K562 (cell line): ENCODE data around the gene CELSR3. TPM values are rescaled to one million over a fixed set of nuclear protein-coding genes. Genes with fewer than 3 reads are reported as not detected.
A peak's percentile ranks its signal among the peaks of the same experiment; 100 is the strongest.

ENCODE experiments used
- ATAC-seq: fragments of 200-7000 bp; cut with Tn5 transposase; 3 replicates; pipeline ENCODE4 v1.9.1; 2020; ENCODE audit warnings: moderate library complexity
- BruUV-seq: library from RNA; stranded (reverse); fragments of 400-500 nt; replicated peaks from 2 replicates; lab custom pipeline; 2021; lab: Mats Ljungman, UMichigan
- CTCF ChIA-PET: fragments of 300-600 bp; formaldehyde crosslinking; extraction: SDS; loops from one replicate; lab custom pipeline; 2021; ENCODE audit warnings: low intra/inter-chr PET ratio; lab: Yijun Ruan, JAX
- POLR2A ChIA-PET: fragments of 300-600, 350-650 bp; sonication (Branson Sonifier 250); formaldehyde crosslinking; extraction: SDS; loops from one replicate; lab custom pipeline; 2021; ENCODE audit warnings: antibody characterized with exemption, inconsistent platforms; lab: Yijun Ruan, JAX
- DNase-seq, 4 experiments: peaks; one replicate each; pipeline versions ENCODE4 v3.0.0 to v3.0.0-alpha.2; 2011 to 2018; ENCODE audit warnings: low spot score in 3 of 4, mixed read lengths in 3 of 4; ENCODE audit errors: extremely low read depth in 1 of 4
- FAIRE-seq: peaks from 2 replicates; lab custom pipeline; 2011; peaks lifted over from hg19 to GRCh38; lab: Jason Lieb, UNC
- H2AFZ ChIP-seq: 2 replicates; pipeline ENCODE4 v1.6.0; 2011; ENCODE audit warnings: low read depth, low read length, control low read depth, inconsistent platforms
- H3K27ac ChIP-seq: fragments of 200-600 bp; 3 replicates; pipeline ENCODE4 v1.8.0; 2011; ENCODE audit warnings: low read depth, mild to moderate bottlenecking, control low read depth, inconsistent platforms, low read length, moderate library complexity, mixed read lengths; ENCODE audit errors: extremely low read depth
- H3K27me3 ChIP-seq, 2 experiments: fragments of 300-600 bp in 1 of 2; 2 replicates in 1 of 2; 3 replicates in 1 of 2; pipeline versions ENCODE4 v1.6.0 to v1.8.0; 2011; ENCODE audit warnings: inconsistent platforms in 2 of 2, low read length in 2 of 2, mild to moderate bottlenecking in 1 of 2, mixed read lengths in 1 of 2, moderate library complexity in 1 of 2; ENCODE audit not compliant: control insufficient read depth in 2 of 2, insufficient read depth in 2 of 2
- H3K36me3 ChIP-seq: fragments of 300-600 bp; 3 replicates; pipeline ENCODE4 v1.8.0; 2011; ENCODE audit warnings: mild to moderate bottlenecking, low read length, inconsistent platforms; ENCODE audit not compliant: control insufficient read depth, insufficient read depth
- H3K4me1 ChIP-seq, 2 experiments: fragments of 200-600 bp in 1 of 2; replicated peaks in 1 of 2; 2 replicates in 1 of 2; 3 replicates in 1 of 2; pipeline versions ENCODE4 v1.5.1 to v1.8.0; 2011; ENCODE audit warnings: inconsistent platforms in 2 of 2, low read length in 2 of 2, mild to moderate bottlenecking in 1 of 2, mixed read lengths in 1 of 2, moderate library complexity in 1 of 2; ENCODE audit not compliant: control insufficient read depth in 2 of 2, insufficient read depth in 2 of 2
- H3K4me2 ChIP-seq: 2 replicates; pipeline ENCODE4 v1.6.1; 2011; ENCODE audit warnings: low read length, control low read depth, inconsistent platforms, mixed read lengths; ENCODE audit not compliant: insufficient read depth
- H3K4me3 ChIP-seq: fragments of 200-600 bp; sonication (generic), shearing (Covaris generic); 2 replicates; pipeline ENCODE4 v1.5.1; 2016; ENCODE audit warnings: control low read depth, inconsistent platforms
- H3K79me2 ChIP-seq: fragments of 200-600 bp; 3 replicates; pipeline ENCODE4 v1.8.0; 2011; ENCODE audit warnings: low read length, inconsistent platforms; ENCODE audit not compliant: control insufficient read depth, insufficient read depth
- H3K9ac ChIP-seq, 2 experiments: 2 replicates each; pipeline versions ENCODE4 v1.6.0 to v1.6.1; 2011; ENCODE audit warnings: low read depth in 2 of 2, low read length in 2 of 2, control low read depth in 1 of 2, inconsistent platforms in 1 of 2, mild to moderate bottlenecking in 1 of 2, mixed read lengths in 1 of 2; ENCODE audit not compliant: insufficient read depth in 1 of 2
- H3K9me1 ChIP-seq: one replicate; pipeline ENCODE4 v1.6.0; 2011; ENCODE audit warnings: inconsistent platforms, mild to moderate bottlenecking, low read length, moderate library complexity; ENCODE audit not compliant: control insufficient read depth, insufficient read depth
- H3K9me3 ChIP-seq: replicated peaks from 2 replicates; pipeline ENCODE4 v1.5.1; 2011; ENCODE audit warnings: low read depth, low read length, inconsistent platforms; ENCODE audit not compliant: control insufficient read depth, insufficient read depth
- H4K20me1 ChIP-seq: replicated peaks from 2 replicates; pipeline ENCODE4 v1.6.1; 2011; ENCODE audit warnings: low read length, inconsistent platforms, mixed read lengths; ENCODE audit not compliant: control insufficient read depth, insufficient read depth
- CBX1 ChIP-seq: sonication (generic); IDR thresholded peaks from 2 replicates; pipeline ENCODE4 v1.6.1; 2016; ENCODE audit warnings: antibody characterized with exemption, low read depth, mild to moderate bottlenecking
- CBX3 ChIP-seq, 2 experiments: IDR thresholded peaks; 1 replicate in 1 of 2; 2 replicates in 1 of 2; pipeline ENCODE4 v1.6.1; 2012; ENCODE audit warnings: inconsistent platforms in 2 of 2, low read length in 2 of 2, borderline replicate concordance in 1 of 2, control low read depth in 1 of 2
- CBX5 ChIP-seq: IDR thresholded peaks from 2 replicates; pipeline ENCODE4 v1.6.1; 2014; ENCODE audit warnings: low read depth, borderline replicate concordance
- MYBL2 ChIP-seq, 2 experiments: fragments of 450-650 bp in 1 of 2; sonication (generic) in 1 of 2; formaldehyde crosslinking in 1 of 2; IDR thresholded peaks; 2 replicates each; pipeline versions ENCODE4 v1.6.1 to v1.8.1; 2017 to 2022; ENCODE audit warnings: borderline replicate concordance in 1 of 2, inconsistent platforms in 1 of 2, low read depth in 1 of 2, mild to moderate bottlenecking in 1 of 2, missing genetic modification reagents in 1 of 2, moderate library complexity in 1 of 2
- NFRKB ChIP-seq: fragments of 450-650 bp; IDR thresholded peaks from 2 replicates; pipeline ENCODE4 v1.6.1; 2016; ENCODE audit warnings: low read depth
- RERE ChIP-seq: sonication (generic); formaldehyde crosslinking; IDR thresholded peaks from 2 replicates; pipeline ENCODE4 v1.8.0; 2023; ENCODE audit warnings: missing genetic modification reagents, mild to moderate bottlenecking, borderline replicate concordance
- TRIM28 ChIP-seq: fragments of 450-650 bp; IDR thresholded peaks from 2 replicates; pipeline ENCODE4 v1.6.1; 2017
- ZEB2 ChIP-seq: fragments of 450-650 bp; IDR thresholded peaks from 2 replicates; pipeline ENCODE4 v1.6.1; 2016
- WGBS: fragments of 100-300 bp; shearing (Covaris generic); methylation state at CpG from one replicate; pipeline ENCODE4 v1.1.6; 2016; ENCODE audit warnings: low coverage, mixed read lengths; ENCODE audit not compliant: insufficient coverage; ENCODE audit errors: missing lambda C conversion rate; 5-methylcytosine and 5-hydroxymethylcytosine counted together
- in situ Hi-C: fragments of 300-500 bp; cut with MboI; formaldehyde crosslinking; loops from 4 replicates; pipeline ENCODE4 v1.15.0; 2018; ENCODE audit warnings: inconsistent platforms, mixed read lengths
- intact Hi-C: fragments of 100-400 bp; cut with micrococcal nuclease; formaldehyde crosslinking; loops from 2 replicates; pipeline ENCODE4 v1.14.2; 2022
- polyA plus RNA-seq, 8 experiments: library from polyadenylated mRNA; depleted of rRNA in 4 of 8; stranded (reverse) in 5 of 8; unstranded in 3 of 8; fragments of >200 nt; fragmentation: Nextera tagmentation in 2 of 8; fragmentation: Illumina TruSeq in 1 of 8; extraction: Ambion mirVana in 2 of 8; extraction: Trizol in 1 of 8; gene quantifications; 2 replicates each; pipeline versions ENCODE4 v1.2.1 to v1.2.3, GENCODE V29; 2011 to 2014; ENCODE audit warnings: inconsistent platforms in 1 of 8, missing spikeins in 1 of 8
- total RNA-seq, 7 experiments: library from RNA; depleted of rRNA in 6 of 7; stranded (reverse); fragments of >200 nt in 6 of 7; fragmentation: Illumina TruSeq in 2 of 7; extraction: Trizol in 2 of 7; gene quantifications; 2 replicates each; pipeline versions ENCODE4 v1.2.1 to v1.2.3, GENCODE V29; 2011 to 2021; ENCODE audit warnings: low replicate concordance in 1 of 7
- TF ChIP-seq, protein P1 (sequence below), 2 experiments: fragments of 200-800 bp in 1 of 2; sonication (Bioruptor generic) in 1 of 2; sonication (generic) in 1 of 2; formaldehyde crosslinking in 1 of 2; IDR thresholded peaks in 1 of 2; conservative IDR thresholded peaks in 1 of 2; 2 replicates each; pipeline versions ENCODE4 v1.5.0 to v1.6.1; 2016 to 2020; ENCODE audit warnings: missing compliant biosample characterization in 1 of 2, missing genetic modification characterization in 1 of 2, missing genetic modification reagents in 1 of 2
- TF ChIP-seq, protein P2 (sequence below): fragments of 200-800 bp; sonication (Bioruptor generic); IDR thresholded peaks from 2 replicates; pipeline ENCODE4 v1.6.1; 2017; ENCODE audit warnings: missing genetic modification characterization, missing compliant biosample characterization
- TF ChIP-seq, protein P3 (sequence below): fragments of 450-650 bp; IDR thresholded peaks from 2 replicates; pipeline ENCODE4 v1.6.1; 2018; ENCODE audit warnings: mild to moderate bottlenecking, low read depth; ENCODE audit not compliant: partially characterized antibody

Gene CELSR3
- total and polyA plus RNA-seq, 9 of the 15 experiments (the other 6 are each of a cell fraction or from before 2014, with no cell fraction given) = 0.10 to 2.7 (median 0.76) TPM

GRCh38 chr3:48617559-48617958 is 45.1 kb downstream of the CELSR3 start:
- H2AFZ ChIP-seq = no peak overlapping the region
- peaks cover 6% of the 10 kb centered on the region; the same call in 1 of the 2 replicates for H3K9me3 ChIP-seq
- no peaks in the 10 kb centered on the region for H3K27me3 ChIP-seq
- no peaks in the 10 kb centered on the region for H4K20me1 ChIP-seq
- ChIA-PET CTCF (no interaction called here), POLR2A (no interaction called here)
- H3K27ac ChIP-seq = no peak overlapping the region
- intact Hi-C loops = no loop called here
- H3K4me1 ChIP-seq = peaks cover 0 to 7% of the 10 kb centered on the region in 2 experiments; a peak in 2 of 5 replicates
- no peak for FAIRE-seq
- DNase-seq = no peak
- H3K9ac ChIP-seq = no peak overlapping the region
- no peaks in the 10 kb centered on the region for H3K36me3 ChIP-seq
- no peaks in the 10 kb centered on the region for H3K79me2 ChIP-seq
- no peak overlapping the region for H3K4me3 ChIP-seq
- no peak overlapping the region for H3K4me2 ChIP-seq
- H3K9me1 ChIP-seq = no peaks in the 10 kb centered on the region
- ATAC-seq = no peak
- no TSS peak for BruUV-seq
- in situ Hi-C loops = no loop called here
- WGBS = 21% methylated on average over 4 of the region's 4 CpGs
- TF ChIP-seq CBX1 = peak; percentile 77; the same call in 1 of the 2 replicates
- TF ChIP-seq CBX3 (IDR thresholded peaks at IDR 0.05; ENCODE audit: borderline replicate concordance in 1 of 2, low read length in 2 of 2) = peak in 1 of 2 experiments; percentile 99; a peak in 2 of 3 replicates
- TF ChIP-seq, protein P1, sequence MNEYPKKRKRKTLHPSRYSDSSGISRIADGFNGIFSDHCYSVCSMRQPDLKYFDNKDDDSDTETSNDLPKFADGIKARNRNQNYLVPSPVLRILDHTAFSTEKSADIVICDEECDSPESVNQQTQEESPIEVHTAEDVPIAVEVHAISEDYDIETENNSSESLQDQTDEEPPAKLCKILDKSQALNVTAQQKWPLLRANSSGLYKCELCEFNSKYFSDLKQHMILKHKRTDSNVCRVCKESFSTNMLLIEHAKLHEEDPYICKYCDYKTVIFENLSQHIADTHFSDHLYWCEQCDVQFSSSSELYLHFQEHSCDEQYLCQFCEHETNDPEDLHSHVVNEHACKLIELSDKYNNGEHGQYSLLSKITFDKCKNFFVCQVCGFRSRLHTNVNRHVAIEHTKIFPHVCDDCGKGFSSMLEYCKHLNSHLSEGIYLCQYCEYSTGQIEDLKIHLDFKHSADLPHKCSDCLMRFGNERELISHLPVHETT (CRISPR knock-in tag; conservative IDR thresholded peaks at IDR 0.05 in 1 of 2, IDR thresholded peaks at IDR 0.05 in 1 of 2) = no peak
- TF ChIP-seq, protein P2, sequence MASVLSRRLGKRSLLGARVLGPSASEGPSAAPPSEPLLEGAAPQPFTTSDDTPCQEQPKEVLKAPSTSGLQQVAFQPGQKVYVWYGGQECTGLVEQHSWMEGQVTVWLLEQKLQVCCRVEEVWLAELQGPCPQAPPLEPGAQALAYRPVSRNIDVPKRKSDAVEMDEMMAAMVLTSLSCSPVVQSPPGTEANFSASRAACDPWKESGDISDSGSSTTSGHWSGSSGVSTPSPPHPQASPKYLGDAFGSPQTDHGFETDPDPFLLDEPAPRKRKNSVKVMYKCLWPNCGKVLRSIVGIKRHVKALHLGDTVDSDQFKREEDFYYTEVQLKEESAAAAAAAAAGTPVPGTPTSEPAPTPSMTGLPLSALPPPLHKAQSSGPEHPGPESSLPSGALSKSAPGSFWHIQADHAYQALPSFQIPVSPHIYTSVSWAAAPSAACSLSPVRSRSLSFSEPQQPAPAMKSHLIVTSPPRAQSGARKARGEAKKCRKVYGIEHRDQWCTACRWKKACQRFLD (CRISPR knock-in tag) = no peak
- 0 out of 2 replicates have a peak, but pooled peaks have one; percentile 21 for TF ChIP-seq ZEB2
- no peak for TF ChIP-seq NFRKB
- TF ChIP-seq, protein P3, sequence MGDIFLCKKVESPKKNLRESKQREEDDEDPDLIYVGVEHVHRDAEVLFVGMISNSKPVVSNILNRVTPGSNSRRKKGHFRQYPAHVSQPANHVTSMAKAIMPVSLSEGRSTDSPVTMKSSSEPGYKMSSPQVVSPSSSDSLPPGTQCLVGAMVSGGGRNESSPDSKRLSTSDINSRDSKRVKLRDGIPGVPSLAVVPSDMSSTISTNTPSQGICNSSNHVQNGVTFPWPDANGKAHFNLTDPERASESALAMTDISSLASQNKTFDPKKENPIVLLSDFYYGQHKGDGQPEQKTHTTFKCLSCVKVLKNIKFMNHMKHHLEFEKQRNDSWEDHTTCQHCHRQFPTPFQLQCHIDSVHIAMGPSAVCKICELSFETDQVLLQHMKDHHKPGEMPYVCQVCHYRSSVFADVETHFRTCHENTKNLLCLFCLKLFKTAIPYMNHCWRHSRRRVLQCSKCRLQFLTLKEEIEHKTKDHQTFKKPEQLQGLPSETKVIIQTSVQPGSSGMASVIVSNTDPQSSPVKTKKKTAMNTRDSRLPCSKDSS = peak; percentile 97
- peak; percentile 97 for TF ChIP-seq TRIM28
- no peak for TF ChIP-seq MYBL2 (IDR thresholded peaks at IDR 0.05; ENCODE audit: low read depth)
- TF ChIP-seq MYBL2 (CRISPR knock-in tag; IDR thresholded peaks at IDR 0.05; ENCODE audit: borderline replicate concordance) = no peak
- no peak for TF ChIP-seq RERE
- peak; percentile 94 for TF ChIP-seq CBX5
